ENCODE measurements around the gene MALSU1. TPM values are rescaled to one million over a fixed set of nuclear protein-coding genes. Genes with fewer than 3 reads are reported as not detected.

MALSU1 gene
- total RNA-seq, 4 donors from 2014 or later, result 35.7 to 80.2 (median 41.7) TPM

DNA sequence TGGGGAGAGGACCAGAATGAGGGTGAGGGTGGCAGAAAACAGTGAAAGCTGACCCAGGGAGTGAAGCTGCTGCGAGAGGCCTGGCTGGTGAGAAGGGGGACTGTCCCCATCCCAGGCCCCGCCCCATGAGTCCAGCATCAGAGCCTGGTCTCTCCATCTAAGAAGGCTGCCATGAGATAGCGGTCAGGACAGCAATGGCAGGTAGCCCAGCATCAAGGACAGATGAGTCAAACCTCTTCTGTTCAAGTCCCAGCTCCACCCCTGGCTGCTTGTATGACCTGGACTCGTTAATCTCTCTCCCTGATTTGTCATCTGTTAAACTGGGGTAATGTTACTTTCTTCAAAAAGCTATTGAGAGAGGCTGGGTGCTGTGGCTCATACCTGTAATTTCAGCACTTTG lies 30.4 kb upstream of the MALSU1 start:
- H3K27ac ChIP-seq, result no peak overlapping the region
- peaks cover 85% of the 10 kb centered on the region for H3K36me3 ChIP-seq
- H3K27me3 ChIP-seq, result no peaks in the 10 kb centered on the region
- no peak for DNase-seq (ENCODE audit: low spot score in 2 of 2)
- no peak overlapping the region for H3K4me3 ChIP-seq
- H3K9me3 ChIP-seq, result no peaks in the 10 kb centered on the region
- WGBS, result 79% methylated on average over 4 of the region's 4 CpGs
- no peak for TF ChIP-seq EP300 (IDR thresholded peaks at IDR 0.05)
- no peak for TF ChIP-seq POLR2A (IDR thresholded peaks at IDR 0.05)
- no peak for TF ChIP-seq CTCF (IDR thresholded peaks at IDR 0.05)
- TF ChIP-seq POLR2AphosphoS5 (IDR thresholded peaks at IDR 0.05), result no peak
- no peaks in the 10 kb centered on the region for H3K4me1 ChIP-seq

GRCh38 chr7:23272275-23272674 lies 26.9 kb upstream of the MALSU1 start:
- Histone ChIP-seq H3K27ac (no peak overlapping the region), H3K4me3 (no peak overlapping the region), H3K36me3 (peaks cover 91% of the 10 kb centered on the region), H3K9me3 (no peaks in the 10 kb centered on the region), H3K27me3 (no peaks in the 10 kb centered on the region), H3K4me1 (no peaks in the 10 kb centered on the region)
- 91% methylated on average over 2 of the region's 2 CpGs for WGBS
- TF ChIP-seq EP300 (IDR thresholded peaks at IDR 0.05) (no peak), CTCF (IDR thresholded peaks at IDR 0.05) (no peak), POLR2AphosphoS5 (IDR thresholded peaks at IDR 0.05) (no peak), POLR2A (IDR thresholded peaks at IDR 0.05) (no peak)
- DNase-seq (ENCODE audit: low spot score in 2 of 2), result no peak

GRCh38 chr7:23273141-23273599 lies 26.0 kb upstream of the MALSU1 start:
- no peaks in the 10 kb centered on the region for H3K27me3 ChIP-seq
- TF ChIP-seq EP300 (IDR thresholded peaks at IDR 0.05), result no peak
- TF ChIP-seq POLR2A (IDR thresholded peaks at IDR 0.05), result no peak
- TF ChIP-seq CTCF (IDR thresholded peaks at IDR 0.05), result peak; percentile 31 to 77
- 29% methylated on average over 11 of the region's 11 CpGs for WGBS
- DNase-seq (ENCODE audit: low spot score in 2 of 2), result peak; percentile 80 to 90
- no peak overlapping the region for H3K27ac ChIP-seq
- H3K36me3 ChIP-seq, result peaks cover 82% of the 10 kb centered on the region
- no peak overlapping the region for H3K4me3 ChIP-seq
- no peaks in the 10 kb centered on the region for H3K4me1 ChIP-seq
- no peaks in the 10 kb centered on the region for H3K9me3 ChIP-seq

DNA sequence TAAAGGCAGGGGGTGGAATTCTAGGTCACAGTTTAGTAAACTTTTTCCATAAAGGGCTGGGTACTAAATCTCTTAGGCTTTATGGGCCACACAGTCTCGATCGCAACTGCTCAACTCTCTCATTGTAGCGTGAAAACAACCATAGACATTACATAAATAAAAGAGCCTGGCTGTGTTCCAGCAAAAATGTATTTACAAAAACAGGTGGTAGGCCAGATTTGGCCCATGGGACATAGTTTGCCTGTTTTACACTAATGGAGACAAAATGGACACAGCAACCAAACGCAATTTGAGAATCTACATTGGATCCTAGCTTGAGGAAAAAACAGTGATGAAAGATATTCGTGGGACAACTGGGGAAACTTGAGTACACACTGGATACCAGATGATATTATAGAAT lies 23.2 kb upstream of the MALSU1 start:
- no peaks in the 10 kb centered on the region for H3K9me3 ChIP-seq
- TF ChIP-seq CTCF (IDR thresholded peaks at IDR 0.05) (no peak), POLR2A (IDR thresholded peaks at IDR 0.05) (no peak), POLR2AphosphoS5 (IDR thresholded peaks at IDR 0.05) (no peak), EP300 (IDR thresholded peaks at IDR 0.05) (no peak)
- H3K4me1 ChIP-seq, result no peaks in the 10 kb centered on the region
- H3K27ac ChIP-seq, result no peak overlapping the region
- 75% methylated on average over 5 of the region's 5 CpGs for WGBS
- no peak for DNase-seq (ENCODE audit: low spot score in 2 of 2)
- no peak overlapping the region for H3K4me3 ChIP-seq
- H3K36me3 ChIP-seq, result peaks cover 68% of the 10 kb centered on the region
- H3K27me3 ChIP-seq, result no peaks in the 10 kb centered on the region

DNA sequence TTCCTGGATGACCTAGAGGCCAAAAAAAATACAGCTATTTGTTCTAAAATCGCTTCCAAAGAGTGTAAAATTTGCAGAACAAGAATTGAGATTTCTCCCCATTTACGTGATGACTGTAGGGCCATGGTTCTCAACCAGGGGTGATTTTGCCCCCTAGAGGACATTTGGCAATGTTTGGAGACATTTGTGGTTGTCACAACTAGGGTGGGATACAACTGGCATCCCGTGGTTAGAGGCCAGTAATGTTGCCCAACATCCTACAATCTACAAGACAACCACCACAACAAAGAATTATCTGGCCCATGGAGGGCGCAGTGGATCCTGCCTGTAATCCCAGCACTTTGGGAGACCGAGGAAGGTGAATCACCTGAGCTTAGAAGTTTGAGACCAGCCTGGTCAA lies 22.8 kb upstream of the MALSU1 start:
- H3K36me3 ChIP-seq, result peaks cover 63% of the 10 kb centered on the region
- TF ChIP-seq CTCF (IDR thresholded peaks at IDR 0.05), result no peak
- TF ChIP-seq EP300 (IDR thresholded peaks at IDR 0.05), result no peak
- no peak for TF ChIP-seq POLR2AphosphoS5 (IDR thresholded peaks at IDR 0.05)
- TF ChIP-seq POLR2A (IDR thresholded peaks at IDR 0.05), result no peak
- no peaks in the 10 kb centered on the region for H3K9me3 ChIP-seq
- 77% methylated on average over 5 of the region's 5 CpGs for WGBS
- H3K4me1 ChIP-seq, result no peaks in the 10 kb centered on the region
- H3K27ac ChIP-seq, result no peak overlapping the region
- H3K4me3 ChIP-seq, result no peak overlapping the region
- H3K27me3 ChIP-seq, result no peaks in the 10 kb centered on the region
- no peak for DNase-seq (ENCODE audit: low spot score in 2 of 2)
